AG09309 (cell line): ENCODE results near the gene CCL13.

ENCODE experiments used
- DNase-seq: peaks from one replicate; pipeline ENCODE4 v3.0.0-alpha.2; 2010; ENCODE audit warnings: low read depth
- H3K4me3 ChIP-seq: 2 replicates; pipeline ENCODE4 v1.5.1; 2011; ENCODE audit warnings: mild to moderate bottlenecking, low read depth, low read length, moderate library complexity; ENCODE audit not compliant: control insufficient read depth
- CTCF ChIP-seq: IDR thresholded peaks from 2 replicates; pipeline ENCODE4 v1.5.1; 2011; ENCODE audit warnings: mild to moderate bottlenecking, low read depth, low read length, inconsistent platforms; ENCODE audit not compliant: insufficient read depth, control insufficient read depth; ENCODE audit errors: missing control alignments

CCL13 gene

GRCh38 chr17:34370997-34371395 lies 14.7 kb downstream of the CCL13 start:
- peak; percentile 11 for DNase-seq
- no peak overlapping the region for H3K4me3 ChIP-seq
- no peak for TF ChIP-seq CTCF

- no peak for DNase-seq
These were observed 15.3 kb downstream of the CCL13 start for GRCh38 chr17:34371405-34372100.

GRCh38 chr17:34374457-34374856 lies 18.2 kb downstream of the CCL13 start:
- no peak for TF ChIP-seq CTCF

More at GRCh38 chr17:34371405-34372100, 15.3 kb downstream of the CCL13 start:
- no peak for TF ChIP-seq CTCF
- H3K4me3 ChIP-seq: no peak overlapping the region

GRCh38 chr17:34375426-34375997 lies 19.2 kb downstream of the CCL13 start:
- no peak for DNase-seq
- no peak for TF ChIP-seq CTCF

More at GRCh38 chr17:34374457-34374856, 18.2 kb downstream of the CCL13 start:
- DNase-seq: no peak
- H3K4me3 ChIP-seq: no peak overlapping the region

GRCh38 chr17:34377078-34377823 lies 21.0 kb downstream of the CCL13 start:
- no peak for TF ChIP-seq CTCF
- DNase-seq: no peak
- no peak overlapping the region for H3K4me3 ChIP-seq

More at GRCh38 chr17:34375426-34375997, 19.2 kb downstream of the CCL13 start:
- H3K4me3 ChIP-seq: no peak overlapping the region

- DNase-seq: no peak
- no peak for TF ChIP-seq CTCF
These were observed 22.4 kb downstream of the CCL13 start for GRCh38 chr17:34378664-34379101.

More at GRCh38 chr17:34378664-34379101, 22.4 kb downstream of the CCL13 start:
- H3K4me3 ChIP-seq: no peak overlapping the region
